ENCODE measurements around the gene SDC3.
"Not testable (repeated sequence)": the region's sequence is repeated elsewhere in the genome, so short reads cannot be mapped to it uniquely, and the experiment has no call there.

Gene SDC3, protein sequence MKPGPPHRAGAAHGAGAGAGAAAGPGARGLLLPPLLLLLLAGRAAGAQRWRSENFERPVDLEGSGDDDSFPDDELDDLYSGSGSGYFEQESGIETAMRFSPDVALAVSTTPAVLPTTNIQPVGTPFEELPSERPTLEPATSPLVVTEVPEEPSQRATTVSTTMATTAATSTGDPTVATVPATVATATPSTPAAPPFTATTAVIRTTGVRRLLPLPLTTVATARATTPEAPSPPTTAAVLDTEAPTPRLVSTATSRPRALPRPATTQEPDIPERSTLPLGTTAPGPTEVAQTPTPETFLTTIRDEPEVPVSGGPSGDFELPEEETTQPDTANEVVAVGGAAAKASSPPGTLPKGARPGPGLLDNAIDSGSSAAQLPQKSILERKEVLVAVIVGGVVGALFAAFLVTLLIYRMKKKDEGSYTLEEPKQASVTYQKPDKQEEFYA

DNA sequence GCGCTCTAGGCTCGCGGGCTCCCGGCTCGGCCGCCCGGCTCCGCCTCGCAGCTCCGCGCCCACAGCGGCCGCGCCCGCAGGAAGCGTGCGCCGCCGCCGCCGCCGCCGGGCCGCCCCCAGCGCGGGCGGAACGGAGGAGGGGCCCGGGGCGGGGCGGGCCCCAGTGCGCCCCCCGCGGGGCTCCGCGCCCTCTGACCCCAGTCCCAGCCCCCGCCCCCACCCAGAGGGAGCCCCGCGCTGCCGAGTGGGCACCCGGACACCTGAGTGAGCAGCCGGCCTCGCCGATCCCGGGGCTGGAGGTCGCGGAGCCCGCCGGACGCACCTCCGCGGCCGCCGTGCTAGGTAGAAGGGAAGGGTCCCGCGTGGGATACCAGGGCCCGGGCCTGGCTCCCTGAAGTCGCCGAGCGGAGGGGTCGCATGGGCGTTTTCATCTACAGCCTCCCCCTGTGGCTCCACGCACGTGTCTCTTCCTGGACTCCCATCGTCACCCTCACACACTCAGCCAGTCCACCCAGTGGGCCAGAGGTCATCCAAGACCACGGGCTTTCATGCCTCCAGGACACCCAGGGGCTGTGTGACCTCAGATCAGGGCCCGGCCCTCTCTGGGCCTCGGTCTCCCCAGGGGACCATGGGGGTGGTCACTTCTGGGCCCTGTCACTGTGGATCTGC lies at the start of gene SDC3:
TSS of gene SDC3 (minus strand) at position 63 of the 669 bp plus-strand sequence. CDS start 172 bp downstream, outside the sequence.
- DNase-seq (ENCODE audit: low spot score): peak; percentile 55

GRCh38 chr1:30957560-30958222 lies 49.1 kb upstream of the SDC3 start:
- DNase-seq (ENCODE audit: low spot score): no peak

GRCh38 chr1:30955448-30956015 lies 47.0 kb upstream of the SDC3 start:
- DNase-seq (ENCODE audit: low spot score): peak; percentile 70

DNA sequence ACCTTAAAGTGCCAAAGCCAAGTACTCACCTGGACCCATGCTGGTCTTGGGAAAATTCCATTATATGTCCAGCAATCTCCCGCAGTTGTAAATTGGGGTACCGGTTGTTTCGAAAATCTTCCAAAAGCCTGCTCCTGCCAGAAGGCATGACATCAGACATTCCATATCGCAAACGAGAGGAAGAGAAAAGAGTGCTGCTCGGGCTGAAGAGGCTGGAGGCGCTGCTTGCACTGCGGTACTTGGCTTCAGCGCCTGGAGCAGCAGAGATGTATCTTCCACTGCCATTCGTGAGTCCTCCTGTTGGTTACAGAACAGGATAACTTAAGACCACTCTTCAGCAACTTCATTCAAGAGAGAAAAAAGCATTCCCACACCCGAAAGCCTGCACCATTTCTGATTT lies 45.1 kb upstream of the SDC3 start:
- DNase-seq (ENCODE audit: low spot score): no peak

DNA sequence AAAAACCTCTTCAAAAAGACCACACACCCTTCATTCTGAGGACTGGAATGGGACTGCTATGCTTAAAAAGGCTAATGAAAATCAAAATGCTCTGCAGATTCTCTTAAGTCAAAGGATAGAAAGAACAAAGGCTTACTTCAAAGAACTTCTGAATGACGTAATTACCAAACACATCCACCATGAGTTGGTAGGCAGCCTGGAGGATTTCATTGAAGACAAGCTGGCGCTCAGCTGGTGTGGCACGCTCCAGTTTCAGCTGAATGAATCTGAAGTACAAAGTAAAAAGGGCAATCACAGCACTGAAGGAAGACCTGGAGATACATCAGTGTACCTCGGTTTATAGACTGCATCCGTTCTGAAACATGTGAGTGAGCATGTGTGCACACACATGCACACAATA lies 43.5 kb upstream of the SDC3 start:
- no peak for DNase-seq (ENCODE audit: low spot score)

- no peak for DNase-seq (ENCODE audit: low spot score)
Measured at GRCh38 chr1:30950700-30951099, 42.1 kb upstream of the SDC3 start.

- DNase-seq (ENCODE audit: low spot score): no peak
Measured at GRCh38 chr1:30950053-30950452, 41.5 kb upstream of the SDC3 start.

DNA sequence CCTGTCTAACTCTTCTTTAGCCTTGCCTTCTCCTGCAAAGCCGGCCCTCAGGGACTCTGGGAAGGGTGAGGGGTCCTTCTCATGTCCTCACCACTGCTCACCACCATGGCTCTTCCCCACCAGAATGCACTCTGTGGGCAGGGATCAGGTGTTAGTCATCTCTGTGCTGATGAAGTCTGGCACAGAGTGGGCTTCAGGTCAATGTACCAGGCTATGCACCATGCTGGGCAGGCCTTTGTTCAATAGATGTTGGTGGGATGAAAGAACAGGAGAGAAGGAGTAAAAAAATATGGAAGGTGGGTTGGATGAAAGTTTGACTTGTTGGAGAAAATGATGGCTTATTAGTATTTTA lies 40.9 kb upstream of the SDC3 start:
- DNase-seq (ENCODE audit: low spot score): not testable (repeated sequence)

DNA sequence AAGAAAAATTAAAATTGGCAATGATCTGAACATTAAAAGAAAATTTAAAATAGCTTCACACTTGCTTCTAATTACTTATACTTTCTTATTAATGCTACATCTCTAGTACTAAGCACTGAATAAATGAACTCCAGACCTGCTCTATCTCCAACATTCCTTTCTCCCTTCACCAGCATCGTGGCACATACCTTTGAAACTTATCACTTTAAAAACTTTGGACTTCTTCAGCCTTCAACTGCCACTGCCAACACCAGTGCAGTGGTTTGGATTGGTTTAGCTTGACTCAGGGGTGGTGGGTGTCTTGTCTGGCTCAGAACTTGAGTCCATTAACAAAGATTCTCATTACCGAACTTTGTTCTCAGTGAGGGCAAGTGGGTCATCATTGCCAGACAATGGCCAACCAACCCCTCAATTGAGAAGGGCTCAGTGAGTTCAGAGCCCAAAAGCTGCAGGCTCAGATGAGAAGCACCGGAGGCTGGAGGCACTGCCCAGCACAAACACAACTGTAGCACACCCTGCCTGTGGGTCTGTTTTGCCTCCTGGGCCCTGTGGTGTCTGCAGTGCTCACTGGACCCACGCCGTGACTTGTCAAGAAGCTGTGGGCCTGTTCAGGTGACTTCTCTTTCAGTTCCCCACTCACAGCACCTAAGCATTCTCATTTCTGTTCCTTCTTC lies 40.4 kb upstream of the SDC3 start:
- DNase-seq (ENCODE audit: low spot score): peak; percentile 49

GRCh38 chr1:30948278-30948677 lies 39.7 kb upstream of the SDC3 start:
- no peak for DNase-seq (ENCODE audit: low spot score)

DNA sequence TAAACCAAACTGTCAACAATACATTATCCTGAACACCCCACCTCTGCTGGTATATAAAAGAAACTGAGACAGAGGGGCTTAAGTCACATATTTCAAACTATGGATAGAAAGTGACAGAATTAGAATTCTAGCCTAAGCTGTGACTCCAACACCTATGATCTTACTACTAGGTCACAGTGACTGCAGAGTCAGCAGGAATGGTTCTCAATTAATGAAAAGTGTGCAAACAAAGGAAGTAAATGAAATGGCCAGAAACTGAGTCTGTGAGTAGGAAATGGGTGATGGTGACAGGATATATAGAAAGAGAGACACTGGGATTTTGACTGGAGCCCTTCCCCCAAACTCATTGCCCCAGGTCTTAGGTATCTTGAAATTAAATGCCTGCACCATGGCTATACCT lies 38.7 kb upstream of the SDC3 start:
- DNase-seq (ENCODE audit: low spot score): no peak

DNA sequence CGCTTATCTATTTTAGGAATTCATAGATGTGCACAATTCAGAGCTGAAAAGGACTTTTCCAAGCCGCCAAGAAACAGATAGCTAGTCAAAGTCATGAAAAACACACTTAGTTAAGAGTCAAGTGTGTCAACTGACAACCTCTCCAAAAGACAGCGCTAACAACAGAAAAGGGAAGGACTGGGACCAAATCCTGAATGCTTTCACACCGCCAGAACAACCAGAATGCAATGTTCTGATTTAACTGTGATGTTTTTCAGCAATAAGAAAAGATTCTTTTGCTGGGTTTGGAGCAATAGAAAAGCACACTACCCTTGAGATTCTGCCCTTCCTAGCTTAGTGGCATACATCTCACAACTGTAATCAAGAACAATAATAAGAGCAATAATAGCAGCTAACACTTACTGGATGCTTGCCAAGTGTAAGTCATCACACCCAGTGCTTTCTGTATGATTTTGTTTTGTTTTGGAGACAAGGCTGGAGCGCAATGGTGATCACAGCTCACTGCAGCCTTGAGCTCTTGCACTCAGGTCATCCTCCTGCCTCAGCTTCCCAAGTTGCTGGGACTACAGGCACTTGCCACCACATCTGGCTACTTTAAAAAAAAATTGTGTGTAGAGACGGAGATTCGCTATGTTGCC lies 33.9 kb upstream of the SDC3 start:
- DNase-seq (ENCODE audit: low spot score): no peak

GRCh38 chr1:30940541-30940940 lies 32.0 kb upstream of the SDC3 start:
- no peak for DNase-seq (ENCODE audit: low spot score)

GRCh38 chr1:30936541-30937171 lies 28.1 kb upstream of the SDC3 start:
- no peak for DNase-seq (ENCODE audit: low spot score)

GRCh38 chr1:30935758-30936157 lies 27.2 kb upstream of the SDC3 start:
- not testable (repeated sequence) for DNase-seq (ENCODE audit: low spot score)

DNA sequence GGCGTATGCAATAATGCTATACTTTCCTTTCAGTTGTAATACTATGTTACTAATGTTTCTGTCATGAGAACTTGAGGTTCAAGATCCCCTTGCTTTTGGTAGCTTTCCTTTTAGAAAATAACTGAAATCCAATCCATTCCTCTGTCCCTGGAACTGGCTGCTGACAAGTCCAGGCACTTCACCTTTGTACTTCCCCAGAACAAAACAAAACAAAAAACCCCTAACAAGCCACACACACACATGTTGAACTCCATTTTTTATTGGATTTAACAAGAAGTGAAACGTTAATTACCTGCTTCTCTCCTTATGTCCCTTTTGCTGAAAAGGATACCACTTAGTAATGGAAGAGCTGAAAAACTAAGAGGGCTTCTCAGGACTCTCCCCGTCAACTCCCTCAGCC lies 26.1 kb upstream of the SDC3 start:
- no peak for DNase-seq (ENCODE audit: low spot score)

- peak; percentile 83 for DNase-seq (ENCODE audit: low spot score)
Measured at GRCh38 chr1:30933874-30934252, 25.3 kb upstream of the SDC3 start.

DNA sequence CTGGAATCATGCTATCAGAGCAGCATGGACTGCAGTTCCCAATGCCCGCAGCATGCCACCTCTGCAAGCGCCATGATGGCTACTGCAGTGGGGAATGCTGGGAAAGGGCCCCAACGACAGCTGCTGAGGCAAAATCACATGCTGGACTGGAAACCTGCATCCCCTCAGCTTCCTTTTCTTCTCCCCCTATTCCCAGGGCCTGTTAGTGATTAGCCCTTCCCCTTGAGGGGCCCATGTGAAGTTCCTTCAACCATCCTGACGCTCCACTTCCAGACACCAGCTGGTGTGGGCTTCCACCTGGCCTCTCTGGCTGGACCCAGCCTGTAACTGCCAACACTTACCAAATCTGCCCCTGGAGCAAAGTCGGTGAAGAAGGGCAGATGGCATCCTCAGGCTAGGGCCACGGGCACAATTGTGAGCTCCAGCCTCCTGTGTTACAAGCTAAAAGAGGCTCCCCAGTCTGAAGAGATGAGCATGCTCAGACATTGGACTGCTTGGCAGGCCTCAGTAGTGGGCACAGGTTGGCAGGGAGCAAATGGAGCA lies 22.1 kb upstream of the SDC3 start:
- no peak for DNase-seq (ENCODE audit: low spot score)

DNA sequence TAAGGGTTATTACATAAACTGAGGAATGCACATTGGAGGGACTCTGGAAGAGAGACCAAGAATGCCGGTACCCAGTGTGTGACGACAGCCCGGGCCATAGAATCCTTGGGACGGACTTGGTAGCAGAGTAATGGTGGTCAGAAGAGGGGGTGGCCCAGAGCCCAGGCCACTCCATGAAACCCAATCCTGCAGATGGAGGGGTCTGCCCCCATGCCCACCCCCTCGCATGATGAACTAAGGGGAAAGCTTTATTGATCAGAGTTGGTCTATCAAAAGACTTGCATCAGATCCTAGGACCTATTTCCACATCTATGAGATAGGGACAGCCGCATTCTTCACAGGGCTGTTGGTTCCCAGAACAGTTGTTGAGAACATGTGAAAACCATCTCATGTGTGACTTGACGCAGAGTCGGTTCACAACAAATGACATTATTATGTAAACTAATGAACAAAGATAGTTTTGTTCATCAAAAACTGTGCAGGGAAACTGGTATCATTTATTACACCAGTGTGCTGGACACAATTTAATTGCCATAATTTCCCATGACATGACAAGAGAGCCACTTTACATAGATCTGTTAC lies 21.5 kb upstream of the SDC3 start:
- DNase-seq (ENCODE audit: low spot score): no peak

- DNase-seq (ENCODE audit: low spot score): peak; percentile 71
Measured at GRCh38 chr1:30929135-30929889, 20.8 kb upstream of the SDC3 start.
